SK-N-SH (cell line): ENCODE data around the gene ST6GALNAC2. TPM values are rescaled to one million over a fixed set of nuclear protein-coding genes. Genes with fewer than 3 reads are reported as not detected.
A peak's percentile ranks its signal among the peaks of the same experiment; 100 is the strongest.

Experiments
- CTCF ChIA-PET: fragments of 300-600, 350-600 bp; formaldehyde crosslinking; extraction: SDS; loops from one replicate; lab custom pipeline; 2021; lab: Yijun Ruan, JAX
- POLR2A ChIA-PET: fragments of 350-600 bp; sonication (Branson Sonifier 250); formaldehyde crosslinking; extraction: SDS; loops from one replicate; lab custom pipeline; 2020; ENCODE audit warnings: antibody characterized with exemption, inconsistent platforms; lab: Yijun Ruan, JAX
- DNase-seq: peaks from one replicate; pipeline ENCODE4 v3.0.0; 2012
- H2AFZ ChIP-seq: fragments of 200-600 bp; sonication (generic); 2 replicates; pipeline ENCODE4 v1.8.1; 2016; ENCODE audit warnings: antibody characterized with exemption, mild to moderate bottlenecking, low read depth
- H3F3A ChIP-seq: fragments of 200-600 bp; sonication (generic); replicated peaks from 2 replicates; pipeline ENCODE3; 2016; ENCODE audit warnings: antibody characterized with exemption, mild to moderate bottlenecking; ENCODE audit not compliant: insufficient read depth
- H3K27ac ChIP-seq, 2 experiments: fragments of 200-500 bp in 1 of 2; fragments of 200-600 bp in 1 of 2; sonication (Bioruptor generic) in 1 of 2; sonication (generic), shearing (Covaris generic) in 1 of 2; 2 replicates each; pipeline versions ENCODE4 v1.5.1 to v1.6.1; 2014 to 2016; ENCODE audit warnings: low read depth in 2 of 2, inconsistent platforms in 1 of 2, low read length in 1 of 2, mild to moderate bottlenecking in 1 of 2, mixed read lengths in 1 of 2
- H3K27me3 ChIP-seq: fragments of 200-600 bp; sonication (generic), shearing (Covaris generic); 2 replicates; pipeline ENCODE4 v1.6.1; 2016; ENCODE audit warnings: mixed run types; ENCODE audit not compliant: insufficient read depth
- H3K36me3 ChIP-seq, 2 experiments: fragments of 200-500 bp in 1 of 2; fragments of 200-600 bp in 1 of 2; sonication (Bioruptor generic) in 1 of 2; sonication (generic) in 1 of 2; replicated peaks in 1 of 2; 2 replicates each; pipeline versions ENCODE3 to v1.5.1; 2014 to 2016; ENCODE audit warnings: low read length in 1 of 2, mild to moderate bottlenecking in 1 of 2; ENCODE audit not compliant: insufficient read depth in 2 of 2, control insufficient read depth in 1 of 2
- H3K4me1 ChIP-seq, 2 experiments: fragments of 200-500 bp in 1 of 2; fragments of 200-600 bp in 1 of 2; sonication (Bioruptor generic) in 1 of 2; sonication (generic), shearing (Covaris generic) in 1 of 2; 2 replicates each; pipeline versions ENCODE4 v1.5.1 to v1.6.1; 2014 to 2016; ENCODE audit warnings: low read depth in 1 of 2, low read length in 1 of 2, mixed run types in 1 of 2; ENCODE audit not compliant: insufficient read depth in 2 of 2, control insufficient read depth in 1 of 2
- H3K4me2 ChIP-seq: fragments of 200-600 bp; sonication (generic), shearing (Covaris generic); 2 replicates; pipeline ENCODE4 v1.6.1; 2017; ENCODE audit warnings: mixed run types
- H3K4me3 ChIP-seq, 2 experiments: fragments of 200-500 bp in 1 of 2; fragments of 200-600 bp in 1 of 2; sonication (Bioruptor generic) in 1 of 2; sonication (generic), shearing (Covaris generic) in 1 of 2; 2 replicates each; pipeline versions ENCODE4 v1.5.1 to v1.8.1; 2014 to 2016; ENCODE audit warnings: low read depth in 2 of 2, inconsistent platforms in 1 of 2, low read length in 1 of 2, mild to moderate bottlenecking in 1 of 2, mixed read lengths in 1 of 2, moderate library complexity in 1 of 2
- H3K79me2 ChIP-seq: fragments of 200-600 bp; sonication (generic); 2 replicates; pipeline ENCODE4 v1.8.1; 2017; ENCODE audit warnings: mild to moderate bottlenecking; ENCODE audit not compliant: insufficient read depth
- H3K9ac ChIP-seq: fragments of 200-600 bp; sonication (generic); 2 replicates; pipeline ENCODE4 v1.6.1; 2017; ENCODE audit warnings: mixed run types
- H3K9me2 ChIP-seq: fragments of 200-600 bp; sonication (generic); 2 replicates; pipeline ENCODE4 v1.6.1; 2017; ENCODE audit warnings: mixed run types
- H3K9me3 ChIP-seq: fragments of 200-600 bp; sonication (generic); 2 replicates; pipeline ENCODE4 v1.6.1; 2017; ENCODE audit warnings: mixed run types, mild to moderate bottlenecking, moderate library complexity
- H4K20me1 ChIP-seq: fragments of 200-600 bp; sonication (generic); 2 replicates; pipeline ENCODE4 v1.6.1; 2017; ENCODE audit warnings: mild to moderate bottlenecking, mixed run types; ENCODE audit not compliant: insufficient read depth
- CHD2 ChIP-seq: fragments of 150-350 bp; IDR thresholded peaks from 2 replicates; pipeline ENCODE4 v1.6.1; 2018; ENCODE audit warnings: low read length; ENCODE audit not compliant: partially characterized antibody
- FOSL2 ChIP-seq: IDR thresholded peaks from 2 replicates; pipeline ENCODE4 v1.4.0; 2012; ENCODE audit warnings: low read depth, mild to moderate bottlenecking, moderate library complexity, borderline replicate concordance
- FOXJ3 ChIP-seq: sonication (generic); formaldehyde crosslinking; IDR thresholded peaks from 2 replicates; pipeline ENCODE4 v1.5.1; 2020; ENCODE audit warnings: mild to moderate bottlenecking, missing genetic modification reagents
- GABPA ChIP-seq: IDR thresholded peaks from 2 replicates; pipeline ENCODE4 v1.4.0; 2012; ENCODE audit warnings: low read depth, mild to moderate bottlenecking
- GATA2 ChIP-seq: sonication (generic); formaldehyde crosslinking; IDR thresholded peaks from 2 replicates; pipeline ENCODE4 v1.5.0; 2020; ENCODE audit warnings: mild to moderate bottlenecking, missing genetic modification reagents
- JUND ChIP-seq: IDR thresholded peaks from 2 replicates; pipeline ENCODE4 v1.4.0; 2012
- MEF2A ChIP-seq: IDR thresholded peaks from 2 replicates; pipeline ENCODE4 v1.4.0; 2012; ENCODE audit warnings: low read depth, borderline replicate concordance
- MXI1 ChIP-seq: IDR thresholded peaks from 2 replicates; pipeline ENCODE4 v1.6.1; 2012; ENCODE audit warnings: mild to moderate bottlenecking, low read depth, low read length, improper control_type of control experiment
- NFIC ChIP-seq: IDR thresholded peaks from 2 replicates; pipeline ENCODE4 v1.4.0; 2012; ENCODE audit warnings: borderline replicate concordance
- NRF1 ChIP-seq: IDR thresholded peaks from 2 replicates; pipeline ENCODE4 v1.6.1; 2012; ENCODE audit warnings: low read depth, mild to moderate bottlenecking, low read length
- PBX3 ChIP-seq: IDR thresholded peaks from 2 replicates; pipeline ENCODE4; 2012
- RAD21 ChIP-seq: IDR thresholded peaks from 2 replicates; pipeline ENCODE4 v1.6.1; 2012; ENCODE audit warnings: mild to moderate bottlenecking, low read length
- RFX5 ChIP-seq: IDR thresholded peaks from 2 replicates; pipeline ENCODE4 v1.6.1; 2012; ENCODE audit warnings: mild to moderate bottlenecking, improper control_type of control experiment, low read length
- RXRA ChIP-seq: IDR thresholded peaks from 2 replicates; pipeline ENCODE4 v1.4.0; 2012; ENCODE audit warnings: low read depth, mild to moderate bottlenecking, borderline replicate concordance
- SMC3 ChIP-seq: IDR thresholded peaks from 2 replicates; pipeline ENCODE4 v1.6.1; 2012; ENCODE audit warnings: low read depth, low read length, improper control_type of control experiment
- TAF1 ChIP-seq: IDR thresholded peaks from 2 replicates; pipeline ENCODE4 v1.6.1; 2012; ENCODE audit warnings: low read depth, mild to moderate bottlenecking, low read length, moderate library complexity, borderline replicate concordance
- TCF12 ChIP-seq: IDR thresholded peaks from 2 replicates; pipeline ENCODE4 v1.4.0; 2012
- USF1 ChIP-seq: IDR thresholded peaks from 2 replicates; pipeline ENCODE4 v1.4.0; 2012; ENCODE audit warnings: low read depth, borderline replicate concordance
- YY1 ChIP-seq: IDR thresholded peaks from 2 replicates; pipeline ENCODE4 v1.4.0; 2012; ENCODE audit warnings: low read depth, mild to moderate bottlenecking
- WGBS: methylation state at CpG from one replicate; pipeline ENCODE4 v1.1.6; 2017; ENCODE audit warnings: low lambda C conversion rate; 5-methylcytosine and 5-hydroxymethylcytosine counted together
- polyA plus RNA-seq, 3 experiments: library from polyadenylated mRNA; depleted of rRNA; stranded (reverse); fragments of >200 nt; gene quantifications; 2 replicates each; pipeline ENCODE4 v1.2.3, GENCODE V29; 2012
- TF ChIP-seq, protein P1 (sequence below): fragments of 150-350 bp; IDR thresholded peaks from 2 replicates; pipeline ENCODE4 v1.6.1; 2017; ENCODE audit warnings: antibody characterized with exemption, low read length, low read depth, borderline replicate concordance
- TF ChIP-seq, protein P2 (sequence below): fragments of 150-350 bp; IDR thresholded peaks from 2 replicates; pipeline ENCODE4 v1.6.1; 2016; ENCODE audit warnings: mild to moderate bottlenecking, low read depth, low read length
- TF ChIP-seq, protein P3 (sequence below): IDR thresholded peaks from 2 replicates; pipeline ENCODE4 v1.6.1; 2012; ENCODE audit warnings: mild to moderate bottlenecking, low read depth, low read length, moderate library complexity
- TF ChIP-seq, protein P4 (sequence below): fragments of 200-600 bp; sonication (generic); IDR thresholded peaks from 2 replicates; pipeline ENCODE4 v1.6.1; 2017; ENCODE audit warnings: antibody characterized with exemption, mild to moderate bottlenecking, moderate library complexity
- TF ChIP-seq, protein P5 (sequence below): IDR thresholded peaks from 2 replicates; pipeline ENCODE4 v1.4.0; 2012; ENCODE audit warnings: low read depth

ST6GALNAC2 gene
- polyA plus RNA-seq, 1 of the 3 experiments (the other 2 are of a cell fraction): 0.94 TPM

GRCh38 chr17:76547183-76547641 is 38.4 kb downstream of the ST6GALNAC2 start:
- peaks cover 9% of the 10 kb centered on the region; the same call in 1 of the 2 replicates for H3K27me3 ChIP-seq
- no peak overlapping the region for H3K9ac ChIP-seq
- peak overlapping the region; percentile 68 for H3K4me2 ChIP-seq
- peak overlapping the region in 1 of 2 experiments; percentile 11; a peak in 2 of 4 replicates for H3K4me3 ChIP-seq
- H3K9me2 ChIP-seq: no peaks in the 10 kb centered on the region
- peak; percentile 83 for DNase-seq
- H3K4me1 ChIP-seq: peaks cover 25 to 56% of the 10 kb centered on the region in 2 experiments
- no peak overlapping the region for H2AFZ ChIP-seq
- no peaks in the 10 kb centered on the region for H3K9me3 ChIP-seq
- peaks cover 17% of the 10 kb centered on the region for H3F3A ChIP-seq
- ChIA-PET POLR2A (interaction anchor here (1.0 to 5.2 kb wide), 5 partner anchors 10 to 45 kb away, joined by 3 to 245 read pairs (median 49); partner anchors contain the start of gene CYGB), CTCF (interaction anchor here (0.6 to 15.7 kb wide), 39 partner anchors 10 to 1380 kb away, joined by 3 to 679 read pairs (median 4); partner anchors contain the start of genes AANAT, CYGB, RHBDF2 and UBE2O)
- H3K79me2 ChIP-seq: no peaks in the 10 kb centered on the region
- no peaks in the 10 kb centered on the region for H3K36me3 ChIP-seq
- peaks cover 11% of the 10 kb centered on the region for H4K20me1 ChIP-seq
- peak overlapping the region; percentile 57 to 99 for H3K27ac ChIP-seq
- 23% methylated on average over 3 of the region's 3 CpGs for WGBS
- TF ChIP-seq, protein P1, sequence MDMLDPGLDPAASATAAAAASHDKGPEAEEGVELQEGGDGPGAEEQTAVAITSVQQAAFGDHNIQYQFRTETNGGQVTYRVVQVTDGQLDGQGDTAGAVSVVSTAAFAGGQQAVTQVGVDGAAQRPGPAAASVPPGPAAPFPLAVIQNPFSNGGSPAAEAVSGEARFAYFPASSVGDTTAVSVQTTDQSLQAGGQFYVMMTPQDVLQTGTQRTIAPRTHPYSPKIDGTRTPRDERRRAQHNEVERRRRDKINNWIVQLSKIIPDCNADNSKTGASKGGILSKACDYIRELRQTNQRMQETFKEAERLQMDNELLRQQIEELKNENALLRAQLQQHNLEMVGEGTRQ: no peak
- TF ChIP-seq TCF12 (no peak; the same call in 1 of the 2 replicates), MEF2A (no peak), YY1 (no peak), PBX3 (no peak), GATA2 (CRISPR knock-in tag) (no peak), NFIC (no peak), RFX5 (0 out of 2 replicates have a peak, but pooled peaks have one; percentile 45), NRF1 (peak; percentile 32; the same call in 1 of the 2 replicates), FOSL2 (no peak), TAF1 (no peak), GABPA (no peak), FOXJ3 (CRISPR knock-in tag) (0 out of 2 replicates have a peak, but pooled peaks have one; percentile 32), JUND (no peak), RXRA (no peak), MXI1 (peak; percentile 90), USF1 (no peak), RAD21 (peak; percentile 99), SMC3 (peak; percentile 95), CHD2 (peak; percentile 64)
- TF ChIP-seq, protein P2, sequence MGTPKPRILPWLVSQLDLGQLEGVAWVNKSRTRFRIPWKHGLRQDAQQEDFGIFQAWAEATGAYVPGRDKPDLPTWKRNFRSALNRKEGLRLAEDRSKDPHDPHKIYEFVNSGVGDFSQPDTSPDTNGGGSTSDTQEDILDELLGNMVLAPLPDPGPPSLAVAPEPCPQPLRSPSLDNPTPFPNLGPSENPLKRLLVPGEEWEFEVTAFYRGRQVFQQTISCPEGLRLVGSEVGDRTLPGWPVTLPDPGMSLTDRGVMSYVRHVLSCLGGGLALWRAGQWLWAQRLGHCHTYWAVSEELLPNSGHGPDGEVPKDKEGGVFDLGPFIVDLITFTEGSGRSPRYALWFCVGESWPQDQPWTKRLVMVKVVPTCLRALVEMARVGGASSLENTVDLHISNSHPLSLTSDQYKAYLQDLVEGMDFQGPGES: no peak
- TF ChIP-seq, protein P3, sequence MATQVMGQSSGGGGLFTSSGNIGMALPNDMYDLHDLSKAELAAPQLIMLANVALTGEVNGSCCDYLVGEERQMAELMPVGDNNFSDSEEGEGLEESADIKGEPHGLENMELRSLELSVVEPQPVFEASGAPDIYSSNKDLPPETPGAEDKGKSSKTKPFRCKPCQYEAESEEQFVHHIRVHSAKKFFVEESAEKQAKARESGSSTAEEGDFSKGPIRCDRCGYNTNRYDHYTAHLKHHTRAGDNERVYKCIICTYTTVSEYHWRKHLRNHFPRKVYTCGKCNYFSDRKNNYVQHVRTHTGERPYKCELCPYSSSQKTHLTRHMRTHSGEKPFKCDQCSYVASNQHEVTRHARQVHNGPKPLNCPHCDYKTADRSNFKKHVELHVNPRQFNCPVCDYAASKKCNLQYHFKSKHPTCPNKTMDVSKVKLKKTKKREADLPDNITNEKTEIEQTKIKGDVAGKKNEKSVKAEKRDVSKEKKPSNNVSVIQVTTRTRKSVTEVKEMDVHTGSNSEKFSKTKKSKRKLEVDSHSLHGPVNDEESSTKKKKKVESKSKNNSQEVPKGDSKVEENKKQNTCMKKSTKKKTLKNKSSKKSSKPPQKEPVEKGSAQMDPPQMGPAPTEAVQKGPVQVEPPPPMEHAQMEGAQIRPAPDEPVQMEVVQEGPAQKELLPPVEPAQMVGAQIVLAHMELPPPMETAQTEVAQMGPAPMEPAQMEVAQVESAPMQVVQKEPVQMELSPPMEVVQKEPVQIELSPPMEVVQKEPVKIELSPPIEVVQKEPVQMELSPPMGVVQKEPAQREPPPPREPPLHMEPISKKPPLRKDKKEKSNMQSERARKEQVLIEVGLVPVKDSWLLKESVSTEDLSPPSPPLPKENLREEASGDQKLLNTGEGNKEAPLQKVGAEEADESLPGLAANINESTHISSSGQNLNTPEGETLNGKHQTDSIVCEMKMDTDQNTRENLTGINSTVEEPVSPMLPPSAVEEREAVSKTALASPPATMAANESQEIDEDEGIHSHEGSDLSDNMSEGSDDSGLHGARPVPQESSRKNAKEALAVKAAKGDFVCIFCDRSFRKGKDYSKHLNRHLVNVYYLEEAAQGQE: no peak
- TF ChIP-seq, protein P4, sequence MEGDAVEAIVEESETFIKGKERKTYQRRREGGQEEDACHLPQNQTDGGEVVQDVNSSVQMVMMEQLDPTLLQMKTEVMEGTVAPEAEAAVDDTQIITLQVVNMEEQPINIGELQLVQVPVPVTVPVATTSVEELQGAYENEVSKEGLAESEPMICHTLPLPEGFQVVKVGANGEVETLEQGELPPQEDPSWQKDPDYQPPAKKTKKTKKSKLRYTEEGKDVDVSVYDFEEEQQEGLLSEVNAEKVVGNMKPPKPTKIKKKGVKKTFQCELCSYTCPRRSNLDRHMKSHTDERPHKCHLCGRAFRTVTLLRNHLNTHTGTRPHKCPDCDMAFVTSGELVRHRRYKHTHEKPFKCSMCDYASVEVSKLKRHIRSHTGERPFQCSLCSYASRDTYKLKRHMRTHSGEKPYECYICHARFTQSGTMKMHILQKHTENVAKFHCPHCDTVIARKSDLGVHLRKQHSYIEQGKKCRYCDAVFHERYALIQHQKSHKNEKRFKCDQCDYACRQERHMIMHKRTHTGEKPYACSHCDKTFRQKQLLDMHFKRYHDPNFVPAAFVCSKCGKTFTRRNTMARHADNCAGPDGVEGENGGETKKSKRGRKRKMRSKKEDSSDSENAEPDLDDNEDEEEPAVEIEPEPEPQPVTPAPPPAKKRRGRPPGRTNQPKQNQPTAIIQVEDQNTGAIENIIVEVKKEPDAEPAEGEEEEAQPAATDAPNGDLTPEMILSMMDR: peak; percentile 92
- TF ChIP-seq, protein P5, sequence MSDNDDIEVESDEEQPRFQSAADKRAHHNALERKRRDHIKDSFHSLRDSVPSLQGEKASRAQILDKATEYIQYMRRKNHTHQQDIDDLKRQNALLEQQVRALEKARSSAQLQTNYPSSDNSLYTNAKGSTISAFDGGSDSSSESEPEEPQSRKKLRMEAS: no peak
